Heart left ventricle (tissue), 16 donors: ENCODE data around the gene ASB2. TPM values are rescaled to one million over a fixed set of nuclear protein-coding genes. Genes with fewer than 3 reads are reported as not detected.

Experiments used
- ATAC-seq, 4 donors: fragments of 200-7000 bp; cut with Tn5 transposase; one replicate each; pipeline ENCODE4 v1.9.1; 2020 to 2022; ENCODE audit warnings: moderate library complexity in 4 of 4, mild to moderate bottlenecking in 3 of 4, moderate number of reproducible peaks in 1 of 4
- DNase-seq, 5 donors: peaks; one replicate each; pipeline ENCODE4 v3.0.0-alpha.2; 2020
- H3K27ac ChIP-seq, 12 donors: fragments of 200-600 bp; sonication (generic) in 4 of 12; one replicate each; pipeline versions ENCODE4 v1.5.0 to v1.8.0; 2016 to 2022; ENCODE audit warnings: mild to moderate bottlenecking in 2 of 12
- H3K27me3 ChIP-seq, 9 donors: fragments of 200-600 bp; sonication (generic) in 2 of 9; one replicate each; pipeline versions ENCODE4 v1.5.1 to v1.8.0; 2016 to 2022; ENCODE audit warnings: mild to moderate bottlenecking in 3 of 9
- H3K36me3 ChIP-seq, 9 donors: fragments of 200-600 bp; sonication (generic) in 2 of 9; one replicate each; pipeline versions ENCODE4 v1.5.0 to v1.8.0; 2018 to 2022; ENCODE audit warnings: mild to moderate bottlenecking in 2 of 9
- H3K4me1 ChIP-seq, 12 donors: fragments of 200-600 bp; sonication (generic) in 4 of 12; one replicate each; pipeline versions ENCODE4 v1.5.0 to v1.8.0; 2016 to 2022; ENCODE audit warnings: mild to moderate bottlenecking in 3 of 12
- H3K4me3 ChIP-seq, 12 donors: fragments of 200-600 bp; sonication (generic) in 4 of 12; one replicate each; pipeline versions ENCODE4 v1.5.0 to v1.8.0; 2017 to 2022; ENCODE audit warnings: mild to moderate bottlenecking in 9 of 12, moderate library complexity in 4 of 12
- H3K9me3 ChIP-seq, 12 donors: fragments of 200-600 bp; sonication (generic) in 4 of 12; one replicate each; pipeline versions ENCODE4 v1.5.0 to v1.8.0; 2016 to 2022; ENCODE audit warnings: mild to moderate bottlenecking in 1 of 12
- POLR2A ChIP-seq, 2 donors: fragments of 450-650 bp; IDR thresholded peaks; one replicate each; pipeline ENCODE4 v1.6.1; 2017; ENCODE audit warnings: antibody characterized with exemption in 2 of 2, mild to moderate bottlenecking in 2 of 2, moderate library complexity in 2 of 2
- WGBS, 4 donors: extraction: QIAGEN DNeasy Blood & Tissue Kit in 2 of 4; methylation state at CpG; one replicate each; pipeline versions ENCODE4 v1.1.5 to v1.1.7; 2013 to 2018; 5-methylcytosine and 5-hydroxymethylcytosine counted together
- intact Hi-C, 10 donors: fragments of 100-400 bp; cut with DNase I; formaldehyde crosslinking; loops; one replicate each; pipeline versions ENCODE4 v1.11.1 to v1.14.2; 2022
- polyA plus RNA-seq, 2 donors: library from polyadenylated mRNA; stranded (reverse); fragments of 200-250 nt; gene quantifications; one replicate each; pipeline ENCODE4 v1.2.3, GENCODE V29; 2013
- total RNA-seq, 9 donors: library from RNA; depleted of rRNA in 2 of 9; stranded (reverse); fragments of >200 nt in 2 of 9; fragmentation: NEBNext Ultra II Directional in 3 of 9; extraction: Animal tissue kit (Norgen Biotek cat#: 25700) in 3 of 9; gene quantifications; one replicate each; pipeline versions ENCODE4 v1.1.0 to v1.2.4, GENCODE V29; 2016 to 2023
- TF ChIP-seq, protein P1 (sequence below), 12 donors: fragments of 200-600 bp; sonication (generic) in 4 of 12; IDR thresholded peaks; one replicate each; pipeline versions ENCODE4 v1.5.0 to v1.8.0; 2018 to 2022; ENCODE audit warnings: antibody characterized with exemption in 12 of 12, mild to moderate bottlenecking in 5 of 12
- donor health status: ischemic (EF 13 %, LVEDD 7.1; RV severe dilation, severe dysfunction).
- donor health status: healthy with polysubstance abuse.
- donor health status: DM: no; HTN: yes; CAD: no.
- donor health status: DM: no; HTN: no; CAD: no.
- donor health status: ischemic (EF 25% LVEDD 6.9; RV normal size, moderate dysfunction).
- donor health status: ischemic (EF 25% LVEDD 5.7; RV mildly dilated, moderate dysfunction).
- donor health status: healthy.
- donor health status: DM: yes; HTN: yes; CAD: no.
- donor health status: ischemic (EF 35%, LVEDD 5.7; RV mildly dilated, moderate dysfunction).
- donor health status: nonischemic (EF 11% LVEDD 7.7; RV severe dilation, severe dysfunction).
- donor health status: DM: yes; HTN: yes; CAD: no.
- donor health status: PGD.
- donor health status: ischemic (EF 29% LVEDD 5.4; RV normal size, mild dysfunction).
- donor health status: nonischemic (EF 23%, LVEDD 6.1; RV moderate dilation, normal function).

The ASB2 gene
- total and polyA plus RNA-seq, 11 donors: 22.4 to 411 (median 166) TPM

DNA sequence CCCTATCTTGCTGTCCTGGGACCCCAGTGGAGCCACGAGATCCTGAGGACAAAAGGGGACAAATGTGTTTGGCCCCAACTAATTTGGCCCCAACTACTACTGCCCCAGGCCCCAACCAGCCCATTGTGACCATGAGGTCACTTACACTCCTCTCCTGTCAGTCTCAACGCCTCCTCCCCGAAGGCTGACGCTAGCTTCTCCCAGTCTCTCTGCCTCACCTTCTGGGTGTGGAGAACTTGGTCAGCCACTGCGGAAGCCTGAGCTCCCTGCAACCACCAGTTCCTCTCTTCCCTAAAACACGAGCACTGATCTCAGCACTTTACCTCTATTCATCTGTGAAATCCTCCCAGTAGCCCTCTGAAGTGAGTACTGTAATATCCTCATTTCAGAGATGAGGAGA is 35.9 kb downstream of the ASB2 start:
- 74 to 82% (median 76%) methylated on average over 6 of the region's 6 CpGs for WGBS, 4 donors
- H3K36me3 ChIP-seq: peaks cover 0 to 90% (median 56%) of the 10 kb centered on the region in 9 donors
- peaks cover 0 to 18% (median 7%) of the 10 kb centered on the region in 9 donors for H3K27me3 ChIP-seq
- no peak overlapping the region for H3K4me3 ChIP-seq
- H3K4me1 ChIP-seq: peaks cover 0 to 25% (median 9%) of the 10 kb centered on the region in 12 donors
- H3K27ac ChIP-seq: peak overlapping the region in 5 of 12 donors; percentile 5 to 75 (median 29)
- TF ChIP-seq POLR2A (IDR thresholded peaks at IDR 0.05): no peak
- TF ChIP-seq, protein P1, sequence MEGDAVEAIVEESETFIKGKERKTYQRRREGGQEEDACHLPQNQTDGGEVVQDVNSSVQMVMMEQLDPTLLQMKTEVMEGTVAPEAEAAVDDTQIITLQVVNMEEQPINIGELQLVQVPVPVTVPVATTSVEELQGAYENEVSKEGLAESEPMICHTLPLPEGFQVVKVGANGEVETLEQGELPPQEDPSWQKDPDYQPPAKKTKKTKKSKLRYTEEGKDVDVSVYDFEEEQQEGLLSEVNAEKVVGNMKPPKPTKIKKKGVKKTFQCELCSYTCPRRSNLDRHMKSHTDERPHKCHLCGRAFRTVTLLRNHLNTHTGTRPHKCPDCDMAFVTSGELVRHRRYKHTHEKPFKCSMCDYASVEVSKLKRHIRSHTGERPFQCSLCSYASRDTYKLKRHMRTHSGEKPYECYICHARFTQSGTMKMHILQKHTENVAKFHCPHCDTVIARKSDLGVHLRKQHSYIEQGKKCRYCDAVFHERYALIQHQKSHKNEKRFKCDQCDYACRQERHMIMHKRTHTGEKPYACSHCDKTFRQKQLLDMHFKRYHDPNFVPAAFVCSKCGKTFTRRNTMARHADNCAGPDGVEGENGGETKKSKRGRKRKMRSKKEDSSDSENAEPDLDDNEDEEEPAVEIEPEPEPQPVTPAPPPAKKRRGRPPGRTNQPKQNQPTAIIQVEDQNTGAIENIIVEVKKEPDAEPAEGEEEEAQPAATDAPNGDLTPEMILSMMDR (IDR thresholded peaks at IDR 0.05): no peak
- peak in 1 of 5 donors; percentile 37 for DNase-seq
- no peaks in the 10 kb centered on the region for H3K9me3 ChIP-seq
- no peak for ATAC-seq
- intact Hi-C loops: loop anchor here in 6 of 10 donors (1.0 to 10.0 kb wide), 5 partner anchors 60 to 194 kb away; no protein-coding TSS in a partner anchor

DNA sequence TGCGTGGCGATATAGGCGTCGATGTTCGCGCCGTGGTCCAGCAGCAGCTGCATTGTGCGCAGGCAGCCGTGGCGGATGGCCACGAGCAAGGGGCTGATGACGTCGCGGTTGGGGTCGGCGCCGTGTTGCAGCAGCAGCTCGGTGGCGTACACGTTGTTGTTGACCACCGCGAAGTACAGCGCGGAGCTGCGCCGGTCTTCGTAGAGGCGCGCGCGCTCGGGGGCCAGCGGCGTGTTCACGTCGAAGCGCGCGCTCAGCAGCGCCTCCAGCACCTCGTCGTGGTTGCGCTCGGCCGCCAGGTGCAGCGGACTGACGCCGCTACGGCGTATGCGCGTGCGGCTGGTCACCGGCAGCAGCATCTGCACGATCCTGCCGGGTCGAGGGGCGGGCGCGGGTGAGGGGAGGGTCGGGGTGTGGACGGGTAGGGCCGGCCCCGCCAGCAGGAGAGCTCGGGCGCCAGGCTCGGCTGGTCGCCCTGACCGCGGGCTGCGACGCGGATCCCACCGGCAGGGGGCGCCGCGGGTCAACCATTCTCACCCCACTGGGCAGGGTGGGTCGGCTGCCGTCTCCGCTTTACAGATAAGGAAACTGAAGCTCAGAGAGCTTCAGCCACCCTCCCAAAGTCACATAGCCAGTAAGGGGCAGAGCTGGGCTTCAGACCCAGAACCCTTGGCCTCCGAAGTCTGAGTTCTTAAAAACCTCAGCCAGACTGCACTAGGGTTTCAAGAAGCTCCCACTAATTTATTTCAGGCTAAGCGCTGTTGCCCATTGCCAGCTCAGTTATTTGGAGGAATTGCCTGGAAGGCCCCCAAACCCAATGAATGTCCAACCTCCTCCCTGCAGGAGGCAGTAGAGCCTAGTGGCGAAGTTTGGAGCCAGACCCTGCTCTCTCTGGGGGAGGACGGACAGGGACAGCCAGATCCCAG is 36.8 kb downstream of the ASB2 start:
- Histone ChIP-seq H3K9me3 (no peaks in the 10 kb centered on the region), H3K27me3 (peaks cover 0 to 18% (median 7%) of the 10 kb centered on the region in 9 donors), H3K4me3 (peak overlapping the region in 9 of 12 donors; percentile 15 to 50 (median 25)), H3K36me3 (peaks cover 0 to 85% (median 55%) of the 10 kb centered on the region in 9 donors), H3K4me1 (peaks cover 0 to 20% (median 4%) of the 10 kb centered on the region in 12 donors), H3K27ac (peak overlapping the region in 3 of 12 donors; percentile 24 to 75 (median 37))
- WGBS, 4 donors: 22 to 46% (median 32%) methylated on average over 31 to 84 of the region's 84 CpGs
- ATAC-seq: peak; percentile 54 to 80 (median 72)
- TF ChIP-seq POLR2A (IDR thresholded peaks at IDR 0.05): no peak
- TF ChIP-seq, protein P1 (IDR thresholded peaks at IDR 0.05): peak; percentile 75 to 93 (median 82)
- intact Hi-C loops: loop anchor here (1.0 to 10.0 kb wide), 6 partner anchors 61 to 195 kb away; no protein-coding TSS in a partner anchor
- peak; percentile 73 to 92 (median 79) for DNase-seq

DNA sequence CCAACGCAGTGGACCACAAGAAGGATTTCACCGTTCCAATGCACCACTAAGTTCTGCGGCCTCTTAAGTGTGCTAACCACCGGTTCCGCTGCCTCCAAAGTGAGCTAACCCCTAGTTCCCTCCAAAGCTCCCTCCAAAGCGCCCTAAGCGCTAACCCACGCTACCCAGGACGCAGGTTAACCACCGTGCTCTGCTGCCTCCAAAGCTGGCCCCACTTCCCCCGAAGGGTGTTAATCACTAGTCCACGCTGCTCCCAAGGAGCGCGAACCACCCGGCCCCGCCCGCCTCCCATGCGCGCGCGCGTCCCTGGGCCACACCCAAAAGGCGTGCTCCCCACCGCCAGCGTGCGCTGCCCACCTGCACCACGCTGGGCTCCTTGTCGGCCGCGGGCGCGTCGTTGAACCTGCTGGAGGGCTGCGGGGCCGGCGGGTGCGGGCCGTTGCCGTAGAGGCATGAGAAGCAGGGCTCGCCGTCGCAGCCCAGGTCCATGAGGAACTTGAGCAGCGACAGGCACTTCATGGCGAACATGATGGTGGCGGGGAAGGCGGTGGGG is 37.5 kb downstream of the ASB2 start:
- TF ChIP-seq POLR2A (IDR thresholded peaks at IDR 0.05): no peak
- TF ChIP-seq, protein P1 (IDR thresholded peaks at IDR 0.05): no peak
- DNase-seq (peak in 1 of 5 donors; percentile 58), ATAC-seq (no peak)
- WGBS, 4 donors: 49 to 78% (median 65%) methylated on average over 13 to 46 of the region's 46 CpGs
- Histone ChIP-seq H3K4me1 (peaks cover 0 to 15% (median 2%) of the 10 kb centered on the region in 12 donors), H3K36me3 (peaks cover 0 to 88% (median 61%) of the 10 kb centered on the region in 9 donors), H3K27me3 (peaks cover 0 to 18% (median 7%) of the 10 kb centered on the region in 9 donors), H3K9me3 (no peaks in the 10 kb centered on the region), H3K27ac (peak overlapping the region in 1 of 12 donors; percentile 75), H3K4me3 (peak overlapping the region in 1 of 12 donors; percentile 50)
- intact Hi-C loops: loop anchor here in 4 of 10 donors (1.0 to 5.0 kb wide), 3 partner anchors 62 to 64 kb away; no protein-coding TSS in a partner anchor
